GM18907 (cell line): ENCODE results near the gene POLR2L.

ENCODE experiments used
- ATAC-seq: cut with Tn5 transposase; IDR thresholded peaks from one replicate; pipeline ENCODE4 v1.9.1; 2021; ENCODE audit warnings: mild to moderate bottlenecking, moderate library complexity; ENCODE audit not compliant: unreplicated experiment

The POLR2L gene

DNA sequence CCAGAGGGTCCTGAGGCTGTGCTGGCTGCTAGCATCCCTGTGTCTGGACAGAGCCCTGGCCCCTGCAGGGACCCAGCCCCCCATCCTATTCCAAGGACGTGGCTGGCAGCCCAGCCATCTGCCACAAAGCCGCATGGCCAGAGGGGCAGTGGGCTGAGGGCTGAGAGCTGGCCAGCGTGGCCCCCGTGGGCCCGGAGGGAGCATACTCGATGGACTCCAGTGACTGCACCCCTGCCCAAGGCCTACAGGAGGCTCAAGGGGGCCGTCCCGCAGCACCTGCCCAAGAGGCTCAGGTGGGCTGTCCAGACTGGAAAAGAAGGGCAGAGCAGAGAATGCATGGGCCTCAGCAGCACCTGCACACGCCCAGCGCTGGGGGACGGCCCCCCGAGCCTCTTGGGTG lies 13.5 kb upstream of the POLR2L start:
- no peak for ATAC-seq

DNA sequence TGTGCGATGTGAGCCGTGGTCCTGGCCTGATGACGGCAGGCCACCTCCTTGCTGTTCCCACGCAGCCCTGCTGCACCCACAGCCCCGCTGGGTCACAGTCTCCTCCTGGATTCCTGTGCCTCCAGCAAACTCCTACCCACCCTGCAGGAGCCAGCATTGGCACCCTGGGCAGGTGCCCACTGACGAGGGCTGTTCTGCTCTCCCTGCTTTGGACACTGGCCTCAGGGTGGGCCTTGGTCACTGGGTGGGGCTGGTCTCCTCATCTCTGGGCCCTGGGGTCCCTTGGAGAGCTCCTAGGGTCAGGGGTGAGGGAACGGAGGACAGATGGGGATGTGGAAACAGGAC lies 13.0 kb upstream of the POLR2L start:
- ATAC-seq = no peak

GRCh38 chr11:854601-855329 lies 12.4 kb upstream of the POLR2L start:
- ATAC-seq = no peak

DNA sequence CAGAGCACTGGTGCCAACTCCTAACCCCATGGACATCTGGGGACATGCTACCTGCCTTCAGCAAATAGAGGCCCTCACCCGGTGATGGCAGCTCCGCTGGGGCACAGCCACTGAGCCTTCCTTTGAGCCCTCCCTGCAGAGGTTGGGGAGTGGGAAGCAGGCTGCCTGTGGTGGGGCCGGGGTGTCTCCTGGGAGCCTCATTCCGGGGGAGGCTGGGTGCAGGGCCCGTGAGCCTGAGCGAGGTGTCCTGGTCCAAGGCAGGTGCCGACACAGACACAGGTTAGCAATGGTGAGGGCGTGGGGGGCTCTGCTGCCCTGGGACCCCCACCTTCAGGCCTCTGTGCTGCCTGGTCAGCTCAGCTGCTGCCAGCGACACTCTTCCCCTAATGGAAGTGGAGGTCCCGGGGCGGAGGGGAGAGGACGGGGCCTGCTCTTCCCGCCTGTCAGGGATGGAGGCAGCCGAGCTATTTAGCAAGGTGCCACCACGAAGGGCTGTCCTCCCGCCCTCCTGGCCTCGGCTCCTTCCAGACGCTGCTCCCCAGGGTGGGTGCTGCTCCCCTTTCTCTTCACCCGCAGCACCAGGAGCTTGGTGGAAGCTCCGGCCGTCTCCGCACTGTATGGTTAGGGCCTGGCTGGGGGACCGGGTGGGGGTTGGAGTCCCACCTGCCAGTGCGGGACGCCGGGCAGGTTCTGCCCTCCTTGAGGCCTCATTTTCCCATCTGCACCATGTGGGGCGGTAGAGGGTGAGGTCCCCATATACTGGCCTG lies 11.5 kb upstream of the POLR2L start:
- ATAC-seq = no peak

DNA sequence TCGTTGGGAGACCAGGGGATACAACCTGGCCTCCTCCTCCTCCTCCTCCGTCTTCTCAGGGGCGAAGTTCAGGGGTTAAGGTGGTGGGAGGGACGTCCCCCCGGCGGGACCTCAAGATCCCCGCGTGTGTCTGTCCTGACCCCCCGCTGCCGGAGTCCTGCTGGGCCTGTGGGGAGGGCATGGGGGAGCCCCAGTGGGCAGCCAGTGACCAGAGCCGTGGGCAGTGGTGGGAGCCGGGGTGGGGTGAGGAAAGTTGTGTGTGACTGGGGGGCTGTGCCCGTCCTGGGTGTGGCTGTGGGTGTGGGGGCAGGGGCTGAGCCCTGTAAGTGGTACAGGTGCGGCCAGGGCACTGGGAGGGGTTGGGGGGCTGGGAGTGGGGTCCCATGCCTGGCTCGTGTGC lies 10.4 kb upstream of the POLR2L start:
- ATAC-seq = no peak

GRCh38 chr11:850775-851763 lies 8.7 kb upstream of the POLR2L start:
- no peak for ATAC-seq

GRCh38 chr11:849951-850774 lies 7.8 kb upstream of the POLR2L start:
- ATAC-seq = no peak

- no peak for ATAC-seq
Measured at GRCh38 chr11:849104-849824, 6.9 kb upstream of the POLR2L start.

DNA sequence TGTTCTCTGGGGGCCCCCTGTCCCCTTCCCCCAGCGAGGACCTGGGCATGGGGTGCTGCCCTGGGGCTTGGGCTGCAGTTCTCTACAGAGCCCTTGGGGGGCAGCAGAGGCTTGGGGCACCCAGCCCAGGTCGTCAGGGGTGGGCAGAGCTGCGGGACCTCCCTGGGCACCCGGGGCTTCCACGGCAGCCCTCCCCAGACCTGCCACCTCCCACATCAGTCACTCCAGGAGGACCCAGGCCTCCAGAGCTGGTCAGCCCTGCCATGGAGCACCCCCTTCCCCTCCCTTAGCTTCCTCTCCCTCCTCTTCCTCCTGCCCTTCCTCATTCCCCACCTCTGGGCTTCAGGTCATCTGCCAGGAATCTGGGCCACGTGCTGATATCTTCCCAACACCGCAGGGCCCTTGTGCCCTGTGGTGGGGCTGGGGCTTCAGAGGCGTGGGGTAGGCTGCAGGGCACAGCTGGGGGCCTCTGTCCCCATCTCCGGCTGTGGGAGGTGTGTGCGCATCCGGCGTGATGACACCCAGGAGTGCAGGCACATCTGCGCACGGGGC lies 6.1 kb upstream of the POLR2L start:
- ATAC-seq = no peak

DNA sequence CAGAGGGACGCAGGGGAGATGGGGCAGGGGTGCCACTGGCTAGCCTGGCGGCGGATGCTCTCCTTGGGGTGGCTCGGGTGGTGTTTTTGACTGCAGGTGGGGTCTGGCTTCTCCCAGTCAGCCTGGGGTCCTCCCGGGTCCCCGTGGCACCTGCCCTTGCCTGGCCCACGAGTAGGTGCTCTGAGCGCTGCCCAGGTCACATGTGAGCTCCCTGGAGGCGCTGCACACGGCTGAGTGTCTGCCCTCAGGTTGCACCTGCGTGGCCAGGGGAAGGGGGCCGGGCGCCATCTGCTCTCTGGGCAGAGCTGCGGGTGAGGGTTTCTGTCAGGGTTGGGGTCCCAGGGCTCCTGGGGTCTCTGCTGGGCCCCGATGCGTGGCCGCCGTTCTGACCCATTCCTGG lies 5.5 kb upstream of the POLR2L start:
- ATAC-seq = no peak

- no peak for ATAC-seq
Measured at GRCh38 chr11:846496-847098, 4.3 kb upstream of the POLR2L start.

- no peak for ATAC-seq
Measured at GRCh38 chr11:845872-846495, 3.7 kb upstream of the POLR2L start.

- ATAC-seq = no peak
Measured at GRCh38 chr11:844693-845644, 2.6 kb upstream of the POLR2L start.

GRCh38 chr11:843818-844692 lies 1.7 kb upstream of the POLR2L start:
- no peak for ATAC-seq

DNA sequence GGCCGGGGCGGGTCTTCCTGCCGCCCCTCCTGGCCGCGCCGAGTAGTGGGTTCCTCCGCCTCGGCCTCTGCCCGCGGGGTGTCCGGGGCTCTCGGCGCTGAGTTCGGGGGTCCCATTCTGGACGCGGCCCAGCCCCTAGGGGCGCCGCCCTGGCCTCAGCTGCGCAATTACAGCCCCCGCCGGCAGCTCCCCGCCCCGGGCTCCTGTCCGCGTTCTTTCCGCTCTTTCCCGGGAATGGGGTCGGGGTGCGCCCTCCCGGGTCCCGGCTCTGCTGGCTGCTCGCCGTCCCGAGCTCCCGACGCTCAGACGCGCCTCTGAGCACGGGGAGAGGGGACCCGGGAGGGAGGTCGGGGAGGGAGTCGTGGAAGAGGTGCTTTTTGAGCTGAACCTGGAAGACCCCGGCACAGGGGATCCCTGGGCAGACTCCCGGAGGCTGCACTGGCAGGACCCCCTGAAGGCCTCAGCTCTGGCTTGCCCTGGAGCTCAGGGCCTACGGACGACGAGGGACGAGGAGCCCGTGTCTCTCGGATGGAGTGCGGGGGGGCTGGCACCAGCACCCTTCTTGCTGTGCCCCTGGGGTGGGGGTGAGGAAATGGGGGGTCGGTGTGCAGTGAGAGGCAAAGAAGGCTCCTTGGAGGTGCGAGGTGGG lies 881 bp upstream of the POLR2L start:
- ATAC-seq = peak; percentile 3

DNA sequence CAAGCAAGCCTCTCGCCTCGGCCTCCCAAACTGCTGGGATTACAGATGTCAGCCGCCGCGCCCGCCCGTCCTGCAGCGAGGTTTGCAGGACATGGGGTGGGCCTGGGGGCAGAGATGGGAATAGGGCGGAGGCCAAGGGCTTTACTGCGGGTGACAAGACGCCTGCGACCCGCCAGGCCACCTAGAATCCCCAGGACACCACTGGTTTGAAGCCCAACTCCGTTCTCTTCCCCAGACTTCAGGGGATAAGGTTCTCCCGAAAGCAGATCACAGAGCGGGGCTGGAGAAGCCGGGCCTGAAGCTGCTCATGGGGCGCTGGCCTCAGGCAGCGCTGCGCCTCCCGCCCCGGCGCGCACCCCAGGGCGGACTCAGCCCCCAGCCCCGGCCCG lies 354 bp downstream of the POLR2L start:
- ATAC-seq = peak; percentile 29
